GM06990 (cell line): ENCODE data around the gene KIF20A.

ENCODE experiments used
- DNase-seq: peaks from one replicate; pipeline ENCODE4 v3.0.0-alpha.2; 2011; ENCODE audit not compliant: insufficient read length; ENCODE audit errors: extremely low read depth
- H3K27me3 ChIP-seq: replicated peaks from 2 replicates; pipeline ENCODE4 v1.6.0; 2011; ENCODE audit warnings: low read length; ENCODE audit not compliant: control insufficient read depth, insufficient read depth
- H3K36me3 ChIP-seq: 2 replicates; pipeline ENCODE4 v1.5.1; 2011; ENCODE audit warnings: low read length; ENCODE audit not compliant: control insufficient read depth, insufficient read depth
- H3K4me3 ChIP-seq: replicated peaks from 2 replicates; pipeline ENCODE4 v1.5.1; 2011; ENCODE audit warnings: low read depth, mild to moderate bottlenecking, control low read depth, low read length
- CTCF ChIP-seq: IDR thresholded peaks from 2 replicates; pipeline ENCODE4 v1.5.1; 2011; ENCODE audit warnings: low read length, control low read depth, mild to moderate bottlenecking, inconsistent platforms; ENCODE audit not compliant: insufficient read depth, poor library complexity, severe bottlenecking

The KIF20A gene

DNA sequence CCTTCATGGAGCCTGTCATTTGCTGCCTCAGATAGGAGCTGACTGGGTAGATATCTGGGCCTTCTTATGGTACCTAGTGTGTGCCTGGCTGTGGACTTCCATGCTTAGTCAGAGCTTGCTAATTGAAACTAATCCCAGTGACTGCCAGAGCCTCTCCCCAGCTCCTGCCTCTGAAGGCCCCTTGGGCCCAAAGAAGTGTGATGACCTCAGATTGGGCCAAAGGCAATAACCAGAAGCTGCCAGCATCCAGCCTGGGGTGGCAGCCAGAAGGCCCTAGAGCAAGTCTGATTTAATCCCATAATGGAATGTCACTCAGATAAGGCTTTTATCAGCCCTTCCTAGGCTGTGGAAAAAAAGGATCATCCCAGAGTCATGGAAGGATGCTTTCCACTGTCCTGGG, 51.3 kb downstream of the KIF20A start:
- Histone ChIP-seq H3K4me3 (no peak overlapping the region), H3K27me3 (no peaks in the 10 kb centered on the region), H3K36me3 (no peaks in the 10 kb centered on the region)
- no peak for DNase-seq
- TF ChIP-seq CTCF: no peak

DNA sequence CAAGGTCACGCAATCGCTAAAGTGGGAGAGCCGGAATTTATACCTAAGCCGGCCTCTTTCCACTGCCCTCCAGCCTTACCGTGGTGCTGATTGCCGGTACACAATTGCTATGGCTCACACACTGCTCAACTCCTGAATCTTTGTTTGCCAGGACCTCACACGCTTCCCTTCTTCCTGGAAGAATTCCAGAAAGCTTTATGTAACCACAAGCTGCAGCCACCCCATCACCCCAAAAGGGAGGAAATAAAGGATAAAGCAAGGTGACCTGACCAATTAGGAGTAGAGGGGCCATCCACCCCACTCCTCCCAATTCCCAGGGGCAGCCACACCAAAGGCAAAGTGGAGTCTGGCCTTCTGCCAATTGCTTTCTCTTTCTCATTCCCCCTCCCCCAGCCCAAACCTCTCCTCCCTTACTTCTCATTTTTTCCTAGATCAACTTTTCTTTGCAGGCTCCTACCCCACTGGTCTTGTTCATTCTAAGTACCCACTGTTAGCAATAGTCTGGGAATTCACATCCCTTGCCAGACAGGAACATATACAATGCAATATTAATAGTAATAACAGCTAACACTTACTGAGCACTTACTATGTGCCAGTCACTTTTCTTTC, 52.2 kb downstream of the KIF20A start:
- no peak for TF ChIP-seq CTCF
- DNase-seq: no peak
- Histone ChIP-seq H3K36me3 (no peaks in the 10 kb centered on the region), H3K27me3 (no peaks in the 10 kb centered on the region), H3K4me3 (no peak overlapping the region)

GRCh38 chr5:138233280-138233679, 54.4 kb downstream of the KIF20A start:
- Histone ChIP-seq H3K36me3 (no peaks in the 10 kb centered on the region), H3K4me3 (no peak overlapping the region), H3K27me3 (no peaks in the 10 kb centered on the region)
- DNase-seq: no peak
- no peak for TF ChIP-seq CTCF

GRCh38 chr5:138234651-138235050, 55.7 kb downstream of the KIF20A start:
- Histone ChIP-seq H3K36me3 (no peaks in the 10 kb centered on the region), H3K4me3 (no peak overlapping the region), H3K27me3 (no peaks in the 10 kb centered on the region)
- no peak for DNase-seq
- no peak for TF ChIP-seq CTCF
